ENCODE data around the gene ZNHIT6.

- TF ChIP-seq, protein P1, sequence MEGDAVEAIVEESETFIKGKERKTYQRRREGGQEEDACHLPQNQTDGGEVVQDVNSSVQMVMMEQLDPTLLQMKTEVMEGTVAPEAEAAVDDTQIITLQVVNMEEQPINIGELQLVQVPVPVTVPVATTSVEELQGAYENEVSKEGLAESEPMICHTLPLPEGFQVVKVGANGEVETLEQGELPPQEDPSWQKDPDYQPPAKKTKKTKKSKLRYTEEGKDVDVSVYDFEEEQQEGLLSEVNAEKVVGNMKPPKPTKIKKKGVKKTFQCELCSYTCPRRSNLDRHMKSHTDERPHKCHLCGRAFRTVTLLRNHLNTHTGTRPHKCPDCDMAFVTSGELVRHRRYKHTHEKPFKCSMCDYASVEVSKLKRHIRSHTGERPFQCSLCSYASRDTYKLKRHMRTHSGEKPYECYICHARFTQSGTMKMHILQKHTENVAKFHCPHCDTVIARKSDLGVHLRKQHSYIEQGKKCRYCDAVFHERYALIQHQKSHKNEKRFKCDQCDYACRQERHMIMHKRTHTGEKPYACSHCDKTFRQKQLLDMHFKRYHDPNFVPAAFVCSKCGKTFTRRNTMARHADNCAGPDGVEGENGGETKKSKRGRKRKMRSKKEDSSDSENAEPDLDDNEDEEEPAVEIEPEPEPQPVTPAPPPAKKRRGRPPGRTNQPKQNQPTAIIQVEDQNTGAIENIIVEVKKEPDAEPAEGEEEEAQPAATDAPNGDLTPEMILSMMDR (IDR thresholded peaks at IDR 0.05): no peak
- no peak for TF ChIP-seq POLR2A (IDR thresholded peaks at IDR 0.05)
These were observed 39.9 kb upstream of the ZNHIT6 start for GRCh38 chr1:85748120-85748519.
